GM18951 (cell line): ENCODE results near the gene LTV1.
"Not testable (repeated sequence)": the region's sequence is repeated elsewhere in the genome, so short reads cannot be mapped to it uniquely, and the experiment has no call there.

Experiments
- POLR2A ChIP-seq: IDR thresholded peaks from 4 replicates; pipeline ENCODE4 v1.6.1; 2011; ENCODE audit warnings: mild to moderate bottlenecking; ENCODE audit not compliant: insufficient read length, insufficient read depth; ENCODE audit errors: extremely low read depth
- in situ Hi-C: fragments of 300-500 bp; cut with MboI; formaldehyde crosslinking; loops from one replicate; pipeline ENCODE4 v1.12.0; 2022; ENCODE audit warnings: low sequenced_read_pairs, mixed read lengths, inconsistent platforms; ENCODE audit not compliant: unreplicated experiment

LTV1 gene

DNA sequence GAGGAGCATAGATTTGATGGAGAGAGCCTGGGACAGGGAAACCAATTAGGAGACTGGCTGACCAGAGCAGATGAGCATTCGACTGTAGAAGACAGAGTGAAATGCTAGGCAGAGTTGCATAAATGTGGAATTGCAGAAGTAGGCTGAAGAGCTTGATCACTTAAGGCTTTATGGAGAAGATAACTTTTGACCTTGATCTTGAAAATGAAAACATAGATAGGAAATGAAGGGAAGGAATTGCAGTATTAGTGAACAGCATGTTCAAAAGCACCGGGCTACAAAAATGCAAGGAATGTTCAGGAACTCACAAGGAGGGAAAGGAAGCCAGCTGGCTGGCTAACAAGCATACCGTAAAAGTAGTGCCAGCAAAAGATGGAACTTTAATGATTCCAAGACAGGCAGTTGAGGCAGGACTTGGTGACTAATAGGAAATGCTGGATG, 20.5 kb upstream of the LTV1 start:
- no peak for TF ChIP-seq POLR2A
- in situ Hi-C loops, result no loop called here

GRCh38 chr6:143823548-143823947, 19.6 kb upstream of the LTV1 start:
- in situ Hi-C loops, result no loop called here
- TF ChIP-seq POLR2A, result no peak

DNA sequence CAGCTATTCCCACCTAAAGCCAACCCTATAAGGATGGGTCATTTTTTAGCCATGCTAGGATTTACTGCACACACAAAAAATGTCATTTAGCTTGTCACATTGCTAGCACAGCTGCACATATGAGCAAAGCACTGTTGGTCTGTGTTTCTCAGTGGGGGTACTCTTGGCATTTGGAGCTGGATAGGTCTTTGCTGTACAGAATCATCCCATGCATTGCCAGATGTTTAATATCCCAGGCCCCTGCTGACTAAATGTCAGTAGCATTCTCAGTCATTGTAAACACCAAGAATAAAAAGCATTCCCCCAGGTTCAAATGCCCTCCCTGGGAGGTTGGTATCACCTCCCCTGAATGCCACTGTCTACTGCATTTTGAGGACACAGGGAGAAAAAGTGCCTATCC, 14.6 kb upstream of the LTV1 start:
- no peak for TF ChIP-seq POLR2A
- in situ Hi-C loops, result no loop called here

- no peak for TF ChIP-seq POLR2A
- in situ Hi-C loops, result no loop called here
These were observed 7.0 kb upstream of the LTV1 start for GRCh38 chr6:143836150-143836549.

GRCh38 chr6:143838395-143838794, 4.7 kb upstream of the LTV1 start:
- in situ Hi-C loops, result no loop called here
- no peak for TF ChIP-seq POLR2A

GRCh38 chr6:143839196-143839595, 3.9 kb upstream of the LTV1 start:
- TF ChIP-seq POLR2A, result no peak
- in situ Hi-C loops, result no loop called here

GRCh38 chr6:143840595-143841265, 2.4 kb upstream of the LTV1 start:
- no peak for TF ChIP-seq POLR2A
- in situ Hi-C loops, result no loop called here

DNA sequence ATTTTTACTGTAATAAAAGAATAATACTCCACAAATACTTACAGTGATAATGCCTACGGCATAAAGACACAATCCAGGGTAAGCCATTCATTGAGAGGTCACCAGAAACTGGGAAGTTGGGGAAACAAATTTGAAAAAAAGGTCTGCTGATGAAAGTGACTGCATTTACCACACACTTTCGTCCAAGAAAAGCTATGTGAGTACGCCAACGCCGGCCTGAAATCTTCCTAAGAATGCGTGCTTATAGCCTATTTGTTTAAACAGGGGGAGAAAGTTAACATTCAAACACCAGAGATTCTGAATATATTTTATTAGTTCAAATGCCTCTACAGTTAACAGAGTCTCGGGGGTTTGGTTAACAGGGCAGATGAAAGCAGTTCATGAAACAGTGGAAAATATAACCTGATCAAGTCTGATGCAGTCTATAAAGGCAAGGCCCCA, 657 bp upstream of the LTV1 start:
- TF ChIP-seq POLR2A, result no peak
- in situ Hi-C loops, result no loop called here

GRCh38 chr6:143843677-143843999, 500 bp downstream of the LTV1 start:
- TF ChIP-seq POLR2A, result no peak
- in situ Hi-C loops, result no loop called here

- no peak for TF ChIP-seq POLR2A
- in situ Hi-C loops, result no loop called here
These were observed 868 bp downstream of the LTV1 start for GRCh38 chr6:143844006-143844405.

- no peak for TF ChIP-seq POLR2A
- in situ Hi-C loops, result no loop called here
These were observed 1.9 kb downstream of the LTV1 start for GRCh38 chr6:143845033-143845432.

DNA sequence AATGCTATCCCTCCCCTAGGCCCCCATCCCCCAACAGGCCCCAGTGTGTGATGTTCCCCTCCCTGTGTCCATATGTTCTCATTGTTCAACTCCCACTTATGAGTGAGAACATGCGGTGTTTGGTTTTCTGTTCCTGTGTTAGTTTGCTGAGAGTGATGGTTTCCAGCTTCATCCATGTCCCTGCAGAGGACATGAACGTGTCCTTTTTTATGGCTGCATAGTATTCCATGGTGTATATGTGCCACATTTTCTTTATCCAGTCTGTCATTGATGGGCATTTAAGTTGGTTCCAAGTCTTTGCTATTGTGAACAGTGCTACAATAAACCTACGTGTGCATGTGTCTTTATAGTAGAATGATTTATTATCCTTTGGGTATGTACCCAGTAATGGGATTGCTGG, 8.6 kb downstream of the LTV1 start:
- in situ Hi-C loops, result not testable (repeated sequence)

DNA sequence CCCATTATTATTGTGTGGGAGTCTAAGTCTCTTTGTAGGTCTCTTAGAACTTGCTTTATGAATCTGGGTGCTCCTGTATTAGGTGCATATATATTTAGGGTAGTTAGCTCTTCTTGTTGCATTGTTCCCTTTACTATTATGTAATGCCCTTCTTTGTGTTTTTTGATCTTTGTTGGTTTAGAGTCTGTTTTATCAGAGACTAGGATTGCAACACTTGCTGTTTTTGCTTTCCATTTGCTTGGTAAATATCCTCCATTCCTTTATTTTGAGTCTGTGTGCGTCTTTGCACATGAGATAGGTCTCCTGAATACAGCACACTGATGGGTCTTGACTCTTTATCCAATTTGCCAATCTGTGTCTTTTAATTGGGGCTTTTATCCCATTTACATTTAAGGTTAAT, 11.9 kb downstream of the LTV1 start:
- in situ Hi-C loops, result not testable (repeated sequence)

GRCh38 chr6:143856762-143857161, 13.6 kb downstream of the LTV1 start:
- in situ Hi-C loops, result not testable (repeated sequence)

- no peak for TF ChIP-seq POLR2A
- in situ Hi-C loops, result no loop called here
These were observed 14.5 kb downstream of the LTV1 start for GRCh38 chr6:143857651-143858050.

GRCh38 chr6:143859891-143860660, 16.9 kb downstream of the LTV1 start:
- in situ Hi-C loops, result no loop called here
- no peak for TF ChIP-seq POLR2A
